Fibroblast of villous mesenchyme (primary cell): ENCODE measurements around the gene PARP3. TPM values are rescaled to one million over a fixed set of nuclear protein-coding genes. Genes with fewer than 3 reads are reported as not detected.

Experiments used
- DNase-seq: peaks from one replicate; pipeline ENCODE4 v3.0.0-alpha.2; 2010; ENCODE audit warnings: low read depth
- H3K4me3 ChIP-seq: 2 replicates; pipeline ENCODE4 v1.5.1; 2011; ENCODE audit warnings: low read depth, mild to moderate bottlenecking, low read length
- CTCF ChIP-seq: IDR thresholded peaks from 2 replicates; pipeline ENCODE4 v1.5.1; 2012; ENCODE audit warnings: low read depth, mild to moderate bottlenecking, low read length; ENCODE audit not compliant: insufficient read depth
- total RNA-seq: library from RNA; depleted of rRNA; stranded (reverse); fragments of >200 nt; gene quantifications from 2 replicates; pipeline ENCODE4 v1.2.3, GENCODE V29; 2012

PARP3 gene
- total RNA-seq, 1 donor: 24.6 TPM

- TF ChIP-seq CTCF: no peak
- peak; percentile 28 for DNase-seq
- peak overlapping the region; percentile 71 for H3K4me3 ChIP-seq
Observed at GRCh38 chr3:51968170-51968775, 26.1 kb downstream of the PARP3 start.

- no peak for TF ChIP-seq CTCF
- no peak for DNase-seq
- no peak overlapping the region for H3K4me3 ChIP-seq
Observed at GRCh38 chr3:51968883-51969678, 26.9 kb downstream of the PARP3 start.

GRCh38 chr3:51969841-51970240, 27.7 kb downstream of the PARP3 start:
- DNase-seq: no peak
- no peak for TF ChIP-seq CTCF
- H3K4me3 ChIP-seq: no peak overlapping the region

- DNase-seq: no peak
- no peak overlapping the region for H3K4me3 ChIP-seq
- no peak for TF ChIP-seq CTCF
Observed at GRCh38 chr3:51970606-51971300, 28.6 kb downstream of the PARP3 start.

- no peak overlapping the region for H3K4me3 ChIP-seq
- TF ChIP-seq CTCF: no peak
- DNase-seq: no peak
Observed at GRCh38 chr3:51971350-51971749, 29.2 kb downstream of the PARP3 start.

- no peak for DNase-seq
- peak overlapping the region; percentile 70 for H3K4me3 ChIP-seq
- TF ChIP-seq CTCF: no peak
Observed at GRCh38 chr3:51974277-51974962, 32.3 kb downstream of the PARP3 start.
